ENCODE measurements around the gene SH2B3. TPM values are rescaled to one million over a fixed set of nuclear protein-coding genes. Genes with fewer than 3 reads are reported as not detected.

SH2B3 gene
- total and polyA plus RNA-seq, 2 experiments from 2014 or later: 8.1 to 59.3 TPM

DNA sequence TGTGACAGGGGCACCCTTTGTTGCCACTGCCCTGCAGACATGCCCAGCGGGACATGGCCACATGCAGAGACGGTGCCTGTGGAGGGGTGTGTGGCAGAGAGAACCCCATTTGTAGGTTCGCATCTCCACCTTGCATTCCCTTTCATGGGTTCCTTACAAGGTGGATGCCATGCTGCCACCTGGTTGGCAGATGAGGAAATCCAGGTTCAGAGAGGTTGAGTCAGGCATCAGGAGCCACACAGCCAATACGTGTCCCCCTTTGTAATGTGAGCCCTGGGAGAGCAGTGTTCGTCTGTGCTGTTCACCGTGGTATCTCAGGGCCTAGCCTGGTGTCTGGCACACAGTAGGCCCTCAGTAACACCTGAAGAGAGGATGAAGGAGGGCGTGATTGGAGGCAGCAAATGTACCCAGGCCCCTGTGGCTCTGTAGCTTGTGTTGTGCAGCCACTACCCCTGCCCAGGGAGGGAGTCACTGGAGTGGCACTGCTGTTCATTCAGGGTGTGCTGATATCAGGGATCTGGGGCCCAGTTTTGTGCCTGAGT is 9.1 kb downstream of the SH2B3 start:
- TF ChIP-seq JUNB (IDR thresholded peaks at IDR 0.05; ENCODE audit: unreplicated experiment): no peak
- TF ChIP-seq, protein P1, sequence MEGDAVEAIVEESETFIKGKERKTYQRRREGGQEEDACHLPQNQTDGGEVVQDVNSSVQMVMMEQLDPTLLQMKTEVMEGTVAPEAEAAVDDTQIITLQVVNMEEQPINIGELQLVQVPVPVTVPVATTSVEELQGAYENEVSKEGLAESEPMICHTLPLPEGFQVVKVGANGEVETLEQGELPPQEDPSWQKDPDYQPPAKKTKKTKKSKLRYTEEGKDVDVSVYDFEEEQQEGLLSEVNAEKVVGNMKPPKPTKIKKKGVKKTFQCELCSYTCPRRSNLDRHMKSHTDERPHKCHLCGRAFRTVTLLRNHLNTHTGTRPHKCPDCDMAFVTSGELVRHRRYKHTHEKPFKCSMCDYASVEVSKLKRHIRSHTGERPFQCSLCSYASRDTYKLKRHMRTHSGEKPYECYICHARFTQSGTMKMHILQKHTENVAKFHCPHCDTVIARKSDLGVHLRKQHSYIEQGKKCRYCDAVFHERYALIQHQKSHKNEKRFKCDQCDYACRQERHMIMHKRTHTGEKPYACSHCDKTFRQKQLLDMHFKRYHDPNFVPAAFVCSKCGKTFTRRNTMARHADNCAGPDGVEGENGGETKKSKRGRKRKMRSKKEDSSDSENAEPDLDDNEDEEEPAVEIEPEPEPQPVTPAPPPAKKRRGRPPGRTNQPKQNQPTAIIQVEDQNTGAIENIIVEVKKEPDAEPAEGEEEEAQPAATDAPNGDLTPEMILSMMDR (conservative IDR thresholded peaks at IDR 0.05; ENCODE audit: low read depth in 2 of 2): peak in 1 of 2 experiments; percentile 12; a peak in 1 of 4 replicates
- peaks cover 55% of the 10 kb centered on the region for H3K4me1 Mint-ChIP-seq
- no peaks in the 10 kb centered on the region for H3K27me3 ChIP-seq (ENCODE audit: insufficient read depth)
- peak overlapping the region; percentile 64 for H3K27ac Mint-ChIP-seq
- H2AFZ ChIP-seq: no peak overlapping the region
- no peak for DNase-seq (ENCODE audit: low spot score)
- ATAC-seq: no peak
- H3K4me2 ChIP-seq: no peak overlapping the region; the same call in 1 of the 2 replicates
- peaks cover 27% of the 10 kb centered on the region for H3K36me3 Mint-ChIP-seq (ENCODE audit: low read depth)
- H3K79me2 ChIP-seq (replicated peaks; ENCODE audit: insufficient read depth): peaks cover 94% of the 10 kb centered on the region
- H4K20me1 ChIP-seq (replicated peaks; ENCODE audit: insufficient read depth): peaks cover 46% of the 10 kb centered on the region
- peaks cover 9% of the 10 kb centered on the region; the same call in 1 of the 2 replicates for H3F3A ChIP-seq (replicated peaks; ENCODE audit: low read depth)
- no peak overlapping the region for H3K4me3 ChIP-seq
- H3K36me3 ChIP-seq (ENCODE audit: insufficient read depth): peaks cover 13% of the 10 kb centered on the region
- H3K4me3 Mint-ChIP-seq: no peak overlapping the region
- H3K4me1 ChIP-seq (ENCODE audit: insufficient read depth): peaks cover 46% of the 10 kb centered on the region
- peaks cover 14% of the 10 kb centered on the region for H3K27me3 Mint-ChIP-seq (ENCODE audit: insufficient read depth, low read depth, poor library complexity)
- no peak overlapping the region for H3K27ac ChIP-seq (ENCODE audit: low read depth)
- H3K9me3 Mint-ChIP-seq: no peaks in the 10 kb centered on the region
- no peaks in the 10 kb centered on the region for H3K9me2 ChIP-seq (ENCODE audit: insufficient read depth)

DNA sequence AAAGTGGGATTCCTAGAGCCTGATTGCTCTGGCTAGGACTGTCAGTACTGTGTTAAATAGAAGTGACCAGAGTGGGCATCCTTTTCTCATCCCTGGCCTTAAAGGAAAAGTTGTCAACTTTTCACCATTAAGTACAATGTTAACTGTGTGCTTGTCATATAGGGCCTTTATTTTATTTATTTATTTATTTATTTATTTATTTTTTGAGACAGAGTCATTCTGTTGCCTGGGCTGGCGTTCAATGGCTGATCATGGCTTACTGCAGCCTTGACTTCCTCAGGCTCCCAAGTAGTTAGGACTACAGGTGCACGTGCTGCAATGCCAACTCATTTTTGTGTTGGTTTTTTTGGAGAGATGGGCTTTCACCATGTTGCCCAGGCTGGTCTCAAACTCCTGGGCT is 11.6 kb downstream of the SH2B3 start:
- Histone ChIP-seq H3K9me2 (ENCODE audit: insufficient read depth) (no peaks in the 10 kb centered on the region), H3F3A (replicated peaks; ENCODE audit: low read depth) (peaks cover 9% of the 10 kb centered on the region; the same call in 1 of the 2 replicates), H3K27me3 (ENCODE audit: insufficient read depth) (no peaks in the 10 kb centered on the region), H3K4me2 (no peak overlapping the region), H2AFZ (no peak overlapping the region), H3K79me2 (replicated peaks; ENCODE audit: insufficient read depth) (peaks cover 91% of the 10 kb centered on the region), H3K27ac (ENCODE audit: low read depth) (peak overlapping the region; percentile 63; the same call in 1 of the 2 replicates), H3K36me3 (ENCODE audit: insufficient read depth) (peaks cover 14% of the 10 kb centered on the region), H4K20me1 (replicated peaks; ENCODE audit: insufficient read depth) (peaks cover 38% of the 10 kb centered on the region), H3K4me1 (ENCODE audit: insufficient read depth) (peaks cover 29% of the 10 kb centered on the region), H3K4me3 (no peak overlapping the region)
- H3K9me3 Mint-ChIP-seq: no peaks in the 10 kb centered on the region
- peaks cover 51% of the 10 kb centered on the region for H3K36me3 Mint-ChIP-seq (ENCODE audit: low read depth)
- TF ChIP-seq POLR2AphosphoS5 (IDR thresholded peaks at IDR 0.05; ENCODE audit: low read depth) (no peak), EZH2phosphoT487 (IDR thresholded peaks at IDR 0.05; ENCODE audit: unreplicated experiment) (no peak), ZNF331 (CRISPR knock-in tag; IDR thresholded peaks at IDR 0.05; ENCODE audit: low read depth) (no peak), JUNB (IDR thresholded peaks at IDR 0.05; ENCODE audit: unreplicated experiment) (no peak), ZNF114 (CRISPR knock-in tag; IDR thresholded peaks at IDR 0.05) (no peak), STAT1 (IDR thresholded peaks at IDR 0.05; ENCODE audit: unreplicated experiment) (no peak), EZH2 (IDR thresholded peaks at IDR 0.05; ENCODE audit: low read depth, unreplicated experiment) (no peak)
- TF ChIP-seq, protein P2, sequence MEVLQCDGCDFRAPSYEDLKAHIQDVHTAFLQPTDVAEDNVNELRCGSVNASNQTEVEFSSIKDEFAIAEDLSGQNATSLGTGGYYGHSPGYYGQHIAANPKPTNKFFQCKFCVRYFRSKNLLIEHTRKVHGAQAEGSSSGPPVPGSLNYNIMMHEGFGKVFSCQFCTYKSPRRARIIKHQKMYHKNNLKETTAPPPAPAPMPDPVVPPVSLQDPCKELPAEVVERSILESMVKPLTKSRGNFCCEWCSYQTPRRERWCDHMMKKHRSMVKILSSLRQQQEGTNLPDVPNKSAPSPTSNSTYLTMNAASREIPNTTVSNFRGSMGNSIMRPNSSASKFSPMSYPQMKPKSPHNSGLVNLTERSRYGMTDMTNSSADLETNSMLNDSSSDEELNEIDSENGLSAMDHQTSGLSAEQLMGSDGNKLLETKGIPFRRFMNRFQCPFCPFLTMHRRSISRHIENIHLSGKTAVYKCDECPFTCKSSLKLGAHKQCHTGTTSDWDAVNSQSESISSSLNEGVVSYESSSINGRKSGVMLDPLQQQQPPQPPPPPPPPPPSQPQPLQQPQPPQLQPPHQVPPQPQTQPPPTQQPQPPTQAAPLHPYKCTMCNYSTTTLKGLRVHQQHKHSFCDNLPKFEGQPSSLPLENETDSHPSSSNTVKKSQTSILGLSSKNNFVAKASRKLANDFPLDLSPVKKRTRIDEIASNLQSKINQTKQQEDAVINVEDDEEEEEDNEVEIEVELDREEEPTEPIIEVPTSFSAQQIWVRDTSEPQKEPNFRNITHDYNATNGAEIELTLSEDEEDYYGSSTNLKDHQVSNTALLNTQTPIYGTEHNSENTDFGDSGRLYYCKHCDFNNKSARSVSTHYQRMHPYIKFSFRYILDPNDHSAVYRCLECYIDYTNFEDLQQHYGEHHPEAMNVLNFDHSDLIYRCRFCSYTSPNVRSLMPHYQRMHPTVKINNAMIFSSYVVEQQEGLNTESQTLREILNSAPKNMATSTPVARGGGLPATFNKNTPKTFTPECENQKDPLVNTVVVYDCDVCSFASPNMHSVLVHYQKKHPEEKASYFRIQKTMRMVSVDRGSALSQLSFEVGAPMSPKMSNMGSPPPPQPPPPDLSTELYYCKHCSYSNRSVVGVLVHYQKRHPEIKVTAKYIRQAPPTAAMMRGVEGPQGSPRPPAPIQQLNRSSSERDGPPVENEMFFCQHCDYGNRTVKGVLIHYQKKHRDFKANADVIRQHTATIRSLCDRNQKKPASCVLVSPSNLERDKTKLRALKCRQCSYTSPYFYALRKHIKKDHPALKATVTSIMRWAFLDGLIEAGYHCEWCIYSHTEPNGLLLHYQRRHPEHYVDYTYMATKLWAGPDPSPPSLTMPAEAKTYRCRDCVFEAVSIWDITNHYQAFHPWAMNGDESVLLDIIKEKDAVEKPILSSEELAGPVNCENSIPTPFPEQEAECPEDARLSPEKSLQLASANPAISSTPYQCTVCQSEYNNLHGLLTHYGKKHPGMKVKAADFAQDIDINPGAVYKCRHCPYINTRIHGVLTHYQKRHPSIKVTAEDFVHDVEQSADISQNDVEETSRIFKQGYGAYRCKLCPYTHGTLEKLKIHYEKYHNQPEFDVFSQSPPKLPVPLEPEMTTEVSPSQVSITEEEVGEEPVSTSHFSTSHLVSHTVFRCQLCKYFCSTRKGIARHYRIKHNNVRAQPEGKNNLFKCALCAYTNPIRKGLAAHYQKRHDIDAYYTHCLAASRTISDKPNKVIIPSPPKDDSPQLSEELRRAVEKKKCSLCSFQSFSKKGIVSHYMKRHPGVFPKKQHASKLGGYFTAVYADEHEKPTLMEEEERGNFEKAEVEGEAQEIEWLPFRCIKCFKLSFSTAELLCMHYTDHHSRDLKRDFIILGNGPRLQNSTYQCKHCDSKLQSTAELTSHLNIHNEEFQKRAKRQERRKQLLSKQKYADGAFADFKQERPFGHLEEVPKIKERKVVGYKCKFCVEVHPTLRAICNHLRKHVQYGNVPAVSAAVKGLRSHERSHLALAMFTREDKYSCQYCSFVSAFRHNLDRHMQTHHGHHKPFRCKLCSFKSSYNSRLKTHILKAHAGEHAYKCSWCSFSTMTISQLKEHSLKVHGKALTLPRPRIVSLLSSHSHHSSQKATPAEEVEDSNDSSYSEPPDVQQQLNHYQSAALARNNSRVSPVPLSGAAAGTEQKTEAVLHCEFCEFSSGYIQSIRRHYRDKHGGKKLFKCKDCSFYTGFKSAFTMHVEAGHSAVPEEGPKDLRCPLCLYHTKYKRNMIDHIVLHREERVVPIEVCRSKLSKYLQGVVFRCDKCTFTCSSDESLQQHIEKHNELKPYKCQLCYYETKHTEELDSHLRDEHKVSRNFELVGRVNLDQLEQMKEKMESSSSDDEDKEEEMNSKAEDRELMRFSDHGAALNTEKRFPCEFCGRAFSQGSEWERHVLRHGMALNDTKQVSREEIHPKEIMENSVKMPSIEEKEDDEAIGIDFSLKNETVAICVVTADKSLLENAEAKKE (CRISPR knock-in tag; IDR thresholded peaks at IDR 0.05): no peak
- TF ChIP-seq, protein P3, sequence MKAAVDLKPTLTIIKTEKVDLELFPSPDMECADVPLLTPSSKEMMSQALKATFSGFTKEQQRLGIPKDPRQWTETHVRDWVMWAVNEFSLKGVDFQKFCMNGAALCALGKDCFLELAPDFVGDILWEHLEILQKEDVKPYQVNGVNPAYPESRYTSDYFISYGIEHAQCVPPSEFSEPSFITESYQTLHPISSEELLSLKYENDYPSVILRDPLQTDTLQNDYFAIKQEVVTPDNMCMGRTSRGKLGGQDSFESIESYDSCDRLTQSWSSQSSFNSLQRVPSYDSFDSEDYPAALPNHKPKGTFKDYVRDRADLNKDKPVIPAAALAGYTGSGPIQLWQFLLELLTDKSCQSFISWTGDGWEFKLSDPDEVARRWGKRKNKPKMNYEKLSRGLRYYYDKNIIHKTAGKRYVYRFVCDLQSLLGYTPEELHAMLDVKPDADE (IDR thresholded peaks at IDR 0.05): no peak
- TF ChIP-seq, protein P1 (conservative IDR thresholded peaks at IDR 0.05; ENCODE audit: low read depth in 2 of 2): no peak
- H3K27me3 Mint-ChIP-seq (ENCODE audit: insufficient read depth, low read depth, poor library complexity): peaks cover 9% of the 10 kb centered on the region
- H3K27ac Mint-ChIP-seq: no peak overlapping the region
- H3K4me1 Mint-ChIP-seq: peaks cover 47% of the 10 kb centered on the region
- DNase-seq (ENCODE audit: low spot score) (no peak), ATAC-seq (no peak)
- no peak overlapping the region for H3K4me3 Mint-ChIP-seq

Measured in GM23338 (cell line).